Neural cell (in vitro differentiated cells): Measurements from ENCODE around the gene INPP1. TPM values are rescaled to one million over a fixed set of nuclear protein-coding genes. Genes with fewer than 3 reads are reported as not detected.

Experiments
- H2AFZ ChIP-seq: fragments of 200-600, 300-800 bp; sonication (generic), shearing (Covaris generic); 2 replicates; pipeline ENCODE4 v1.6.0; 2014; ENCODE audit warnings: low read depth, mild to moderate bottlenecking, antibody characterized with exemption, low read length, moderate library complexity
- H3F3A ChIP-seq: fragments of 200-600 bp; shearing (Covaris generic); 2 replicates; pipeline ENCODE4 v1.6.1; 2016; ENCODE audit warnings: mild to moderate bottlenecking, moderate library complexity, mixed read lengths, antibody characterized with exemption, low read length; ENCODE audit not compliant: insufficient read depth, poor library complexity, severe bottlenecking
- H3K27ac ChIP-seq: fragments of 200-600, 300-800 bp; sonication (generic), shearing (Covaris generic); 2 replicates; pipeline ENCODE4 v1.5.1; 2014; ENCODE audit warnings: mild to moderate bottlenecking, low read length, moderate library complexity
- H3K27me3 ChIP-seq: fragments of 300-800, 200-600 bp; sonication (generic), shearing (Covaris generic); 2 replicates; pipeline ENCODE4 v1.6.0; 2014; ENCODE audit warnings: mild to moderate bottlenecking, low read depth, low read length, moderate library complexity; ENCODE audit not compliant: insufficient read depth
- H3K36me3 ChIP-seq: fragments of 300-800, 200-600 bp; sonication (generic), shearing (Covaris generic); 2 replicates; pipeline ENCODE4 v1.5.1; 2014; ENCODE audit warnings: mild to moderate bottlenecking, antibody characterized with exemption, low read length, moderate library complexity; ENCODE audit not compliant: insufficient read depth
- H3K4me2 ChIP-seq: fragments of 300-800, 200-600 bp; sonication (generic), shearing (Covaris generic); 2 replicates; pipeline ENCODE4 v1.6.0; 2014; ENCODE audit warnings: mild to moderate bottlenecking, low read length
- H3K4me3 ChIP-seq: fragments of 300-800, 200-600 bp; sonication (generic), shearing (Covaris generic); 2 replicates; pipeline ENCODE4 v1.5.1; 2014; ENCODE audit warnings: mild to moderate bottlenecking, low read length, moderate library complexity
- H3K79me2 ChIP-seq: fragments of 200-600 bp; shearing (Covaris generic); replicated peaks from 2 replicates; pipeline ENCODE4 v1.6.0; 2014; ENCODE audit warnings: mild to moderate bottlenecking, low read length, moderate library complexity; ENCODE audit not compliant: insufficient read depth
- H3K9ac ChIP-seq: fragments of 300-800, 200-600 bp; sonication (generic), shearing (Covaris generic); 2 replicates; pipeline ENCODE4 v1.6.1; 2016; ENCODE audit warnings: mild to moderate bottlenecking, low read length, mixed read lengths
- H3K9me2 ChIP-seq: fragments of 200-600 bp; shearing (Covaris generic); 2 replicates; pipeline ENCODE4 v1.6.1; 2016; ENCODE audit warnings: mild to moderate bottlenecking, low read length, mixed read lengths; ENCODE audit not compliant: insufficient read depth
- H3K9me3 ChIP-seq: fragments of 200-600, 300-800 bp; sonication (generic), shearing (Covaris generic); 2 replicates; pipeline ENCODE4 v1.6.1; 2016; ENCODE audit warnings: mild to moderate bottlenecking, mixed run types, low read length, moderate library complexity, mixed read lengths
- H4K20me1 ChIP-seq: fragments of 200-600 bp; shearing (Covaris generic); 2 replicates; pipeline ENCODE4 v1.6.1; 2016; ENCODE audit warnings: mild to moderate bottlenecking, mixed run types; ENCODE audit not compliant: insufficient read depth
- CTCF ChIP-seq: fragments of 450-650 bp; IDR thresholded peaks from 2 replicates; pipeline ENCODE4 v1.5.1; 2014; ENCODE audit warnings: antibody characterized with exemption, mild to moderate bottlenecking, moderate library complexity; ENCODE audit not compliant: poor library complexity, severe bottlenecking
- EP300 ChIP-seq: fragments of 450-650 bp; conservative IDR thresholded peaks from 2 replicates; pipeline ENCODE4 v1.6.1; 2014; ENCODE audit warnings: antibody characterized with exemption, mild to moderate bottlenecking, moderate library complexity; ENCODE audit not compliant: poor library complexity, severe bottlenecking
- EZH2 ChIP-seq: fragments of 200-600, 300-800 bp; shearing (Covaris generic), sonication (generic); IDR thresholded peaks from 2 replicates; pipeline ENCODE4 v1.6.1; 2014; ENCODE audit warnings: antibody characterized with exemption, low read length, borderline replicate concordance, mild to moderate bottlenecking; ENCODE audit not compliant: insufficient read depth, poor library complexity, severe bottlenecking
- MXI1 ChIP-seq: fragments of 450-650 bp; conservative IDR thresholded peaks from 2 replicates; pipeline ENCODE4 v1.6.1; 2014; ENCODE audit warnings: antibody characterized with exemption, mild to moderate bottlenecking; ENCODE audit not compliant: poor library complexity, severe bottlenecking
- POLR2AphosphoS5 ChIP-seq: IDR thresholded peaks from 2 replicates; pipeline ENCODE4 v1.6.1; 2012
- RAD21 ChIP-seq: fragments of 450-650 bp; conservative IDR thresholded peaks from 2 replicates; pipeline ENCODE4 v1.6.1; 2014; ENCODE audit warnings: antibody characterized with exemption, mild to moderate bottlenecking, moderate library complexity
- REST ChIP-seq: IDR thresholded peaks from 2 replicates; pipeline ENCODE4 v1.6.1; 2012; ENCODE audit warnings: borderline replicate concordance
- SMC3 ChIP-seq: fragments of 450-650 bp; conservative IDR thresholded peaks from 2 replicates; pipeline ENCODE4 v1.6.1; 2014; ENCODE audit warnings: antibody characterized with exemption, mild to moderate bottlenecking, moderate library complexity; ENCODE audit not compliant: poor library complexity
- TAF1 ChIP-seq: IDR thresholded peaks from 2 replicates; pipeline ENCODE4 v1.6.1; 2012; ENCODE audit warnings: low read depth
- polyA plus RNA-seq: library from polyadenylated mRNA; depleted of rRNA; stranded (reverse); fragments of >200 nt; gene quantifications from 2 replicates; pipeline ENCODE4 v1.2.3, GENCODE V29; 2014

INPP1 gene
- polyA plus RNA-seq, 1 donor from 2014 or later = 15.1 TPM

GRCh38 chr2:190417045-190417842 lies 73.9 kb downstream of the INPP1 start:
- Histone ChIP-seq H3K36me3 (no peaks in the 10 kb centered on the region), H3K9me3 (no peaks in the 10 kb centered on the region), H3K9ac (no peak overlapping the region), H3K4me3 (no peak overlapping the region), H3K27me3 (no peaks in the 10 kb centered on the region), H4K20me1 (no peaks in the 10 kb centered on the region), H3K79me2 (peaks cover 7% of the 10 kb centered on the region), H3K9me2 (no peaks in the 10 kb centered on the region), H3K4me2 (no peak overlapping the region), H3K27ac (no peak overlapping the region), H2AFZ (no peak overlapping the region), H3F3A (no peaks in the 10 kb centered on the region)
- TF ChIP-seq EP300 = no peak
- no peak for TF ChIP-seq TAF1
- no peak for TF ChIP-seq EZH2
- no peak for TF ChIP-seq POLR2AphosphoS5
- TF ChIP-seq CTCF = no peak
- TF ChIP-seq RAD21 = no peak
- no peak for TF ChIP-seq MXI1
- TF ChIP-seq REST = no peak
- no peak for TF ChIP-seq SMC3

GRCh38 chr2:190418727-190419126 lies 75.3 kb downstream of the INPP1 start:
- no peak for TF ChIP-seq CTCF
- TF ChIP-seq TAF1 = no peak
- TF ChIP-seq REST = no peak
- no peak for TF ChIP-seq EZH2
- no peak overlapping the region for H2AFZ ChIP-seq
- H3K36me3 ChIP-seq = no peaks in the 10 kb centered on the region
- no peaks in the 10 kb centered on the region for H3K9me3 ChIP-seq
- no peak overlapping the region for H3K4me3 ChIP-seq
- H3K4me2 ChIP-seq = no peak overlapping the region
- H3K27ac ChIP-seq = no peak overlapping the region
- no peaks in the 10 kb centered on the region for H3F3A ChIP-seq
- H3K27me3 ChIP-seq = no peaks in the 10 kb centered on the region
- H3K9me2 ChIP-seq = no peaks in the 10 kb centered on the region
- H3K79me2 ChIP-seq = no peaks in the 10 kb centered on the region
- no peak overlapping the region for H3K9ac ChIP-seq
- no peaks in the 10 kb centered on the region for H4K20me1 ChIP-seq
